Medulla oblongata (tissue), 1 donor: ENCODE data around the gene ITM2C.

ENCODE experiments used
- DNase-seq: peaks from one replicate; pipeline ENCODE4 v3.0.0-alpha.2; 2015; ENCODE audit errors: extremely low spot score

The ITM2C gene

DNA sequence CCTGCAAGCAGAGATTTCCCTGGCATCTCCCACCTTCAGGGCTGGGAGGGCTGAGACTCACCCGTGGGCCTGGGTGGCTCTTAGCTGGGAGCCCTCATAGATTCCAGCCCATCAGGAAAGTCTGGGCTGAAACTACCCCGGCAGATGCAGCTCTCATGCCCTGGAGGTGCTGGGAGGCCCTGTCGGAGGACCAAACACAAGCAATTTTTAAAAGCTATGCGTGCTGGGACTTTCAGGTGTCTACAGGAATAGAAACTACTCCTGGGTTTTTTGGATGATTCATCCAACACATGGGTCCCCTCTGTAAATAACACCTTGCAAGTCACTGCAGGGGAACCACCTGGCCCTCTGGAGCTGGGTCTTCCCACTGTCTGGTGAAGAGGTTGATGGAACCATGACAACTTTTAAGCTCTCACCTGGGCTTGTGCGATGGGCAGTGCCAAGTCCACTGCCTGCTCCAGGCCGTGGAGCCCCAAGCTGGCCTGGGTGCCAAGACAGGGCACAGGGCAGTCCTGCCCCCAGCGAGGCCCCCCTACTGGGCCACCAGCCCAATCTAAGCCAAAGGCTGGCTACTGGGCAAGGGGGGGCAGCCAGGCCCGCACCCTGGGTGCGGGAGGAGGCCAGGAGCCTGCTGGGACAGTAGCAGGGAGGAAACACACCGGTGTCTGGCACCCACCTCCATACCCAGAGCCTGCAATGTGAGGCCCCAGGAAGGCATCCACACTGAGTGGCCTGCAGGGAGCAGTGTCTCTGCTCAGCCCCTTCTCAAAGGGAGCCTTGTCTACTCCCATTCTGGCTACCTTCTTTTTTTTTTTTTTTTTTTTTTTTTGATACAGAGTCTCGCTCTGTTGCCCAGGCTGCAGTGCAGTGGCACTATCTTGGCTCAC lies 61.4 kb downstream of the ITM2C start:
- no peak for DNase-seq

GRCh38 chr2:230927711-230928341 lies 63.1 kb downstream of the ITM2C start:
- DNase-seq = no peak
